Skin epidermis (tissue), 12 donors: Measurements from ENCODE around the gene SLC22A16.
"Not testable (repeated sequence)": the region's sequence is repeated elsewhere in the genome, so short reads cannot be mapped to it uniquely, and the experiment has no call there.

Experiments
- H3K27ac ChIP-seq, 21 experiments: fragments of 200-600 bp; sonication (generic) in 11 of 21; one replicate each; pipeline ENCODE4 v1.5.0; 2020; ENCODE audit warnings: mild to moderate bottlenecking in 3 of 21, inconsistent platforms in 2 of 21, moderate library complexity in 2 of 21
- H3K4me3 ChIP-seq, 7 experiments: fragments of 200-600 bp; sonication (generic) in 2 of 7; one replicate each; pipeline ENCODE4 v1.5.0; 2020; ENCODE audit warnings: inconsistent platforms in 2 of 7, mild to moderate bottlenecking in 2 of 7, moderate library complexity in 1 of 7

SLC22A16 gene

GRCh38 chr6:110491644-110492317, 15.4 kb upstream of the SLC22A16 start:
- peak overlapping the region in 8 of 21 experiments; percentile 29 to 71 (median 56) for H3K27ac ChIP-seq

GRCh38 chr6:110491299-110491643, 14.9 kb upstream of the SLC22A16 start:
- H3K4me3 ChIP-seq, result no peak overlapping the region
- H3K27ac ChIP-seq, result peak overlapping the region in 3 of 21 experiments; percentile 49 to 60 (median 56)

More at GRCh38 chr6:110491644-110492317, 15.4 kb upstream of the SLC22A16 start:
- H3K4me3 ChIP-seq, result no peak overlapping the region

- Histone ChIP-seq H3K27ac (no peak overlapping the region), H3K4me3 (no peak overlapping the region)
Observed at GRCh38 chr6:110490110-110490509, 13.7 kb upstream of the SLC22A16 start.

GRCh38 chr6:110488606-110489190, 12.3 kb upstream of the SLC22A16 start:
- Histone ChIP-seq H3K27ac (no peak overlapping the region), H3K4me3 (no peak overlapping the region)

GRCh38 chr6:110487968-110488381, 11.6 kb upstream of the SLC22A16 start:
- H3K4me3 ChIP-seq, result not testable (repeated sequence)

GRCh38 chr6:110486756-110487155, 10.3 kb upstream of the SLC22A16 start:
- H3K4me3 ChIP-seq, result no peak overlapping the region
- no peak overlapping the region for H3K27ac ChIP-seq

More at GRCh38 chr6:110487968-110488381, 11.6 kb upstream of the SLC22A16 start:
- not testable (repeated sequence) for H3K27ac ChIP-seq

- Histone ChIP-seq H3K4me3 (no peak overlapping the region), H3K27ac (no peak overlapping the region)
Observed at GRCh38 chr6:110485491-110485890, 9.1 kb upstream of the SLC22A16 start.

- Histone ChIP-seq H3K27ac (no peak overlapping the region), H3K4me3 (no peak overlapping the region)
Observed at GRCh38 chr6:110484321-110484720, 7.9 kb upstream of the SLC22A16 start.

- H3K4me3 ChIP-seq, result no peak overlapping the region
- H3K27ac ChIP-seq, result no peak overlapping the region
Observed at GRCh38 chr6:110482774-110483400, 6.5 kb upstream of the SLC22A16 start.

- Histone ChIP-seq H3K4me3 (no peak overlapping the region), H3K27ac (no peak overlapping the region)
Observed at GRCh38 chr6:110481081-110481480, 4.7 kb upstream of the SLC22A16 start.

GRCh38 chr6:110475066-110475653, 1.3 kb downstream of the SLC22A16 start:
- H3K4me3 ChIP-seq, result no peak overlapping the region
- no peak overlapping the region for H3K27ac ChIP-seq

- Histone ChIP-seq H3K4me3 (no peak overlapping the region), H3K27ac (no peak overlapping the region)
Observed at GRCh38 chr6:110474500-110474899, 1.9 kb downstream of the SLC22A16 start.

GRCh38 chr6:110472739-110473138, 3.7 kb downstream of the SLC22A16 start:
- H3K27ac ChIP-seq, result no peak overlapping the region

GRCh38 chr6:110471726-110472365, 4.6 kb downstream of the SLC22A16 start:
- H3K27ac ChIP-seq, result no peak overlapping the region

More at GRCh38 chr6:110472739-110473138, 3.7 kb downstream of the SLC22A16 start:
- no peak overlapping the region for H3K4me3 ChIP-seq

GRCh38 chr6:110468731-110469130, 7.7 kb downstream of the SLC22A16 start:
- no peak overlapping the region for H3K27ac ChIP-seq
- H3K4me3 ChIP-seq, result no peak overlapping the region

More at GRCh38 chr6:110471726-110472365, 4.6 kb downstream of the SLC22A16 start:
- H3K4me3 ChIP-seq, result no peak overlapping the region

- Histone ChIP-seq H3K4me3 (no peak overlapping the region), H3K27ac (no peak overlapping the region)
Observed at GRCh38 chr6:110467566-110468140, 8.8 kb downstream of the SLC22A16 start.

- Histone ChIP-seq H3K4me3 (no peak overlapping the region), H3K27ac (no peak overlapping the region)
Observed at GRCh38 chr6:110462884-110463481, 13.4 kb downstream of the SLC22A16 start.

- Histone ChIP-seq H3K27ac (no peak overlapping the region), H3K4me3 (no peak overlapping the region)
Observed at GRCh38 chr6:110461376-110461775, 15.0 kb downstream of the SLC22A16 start.

GRCh38 chr6:110459137-110459536, 17.3 kb downstream of the SLC22A16 start:
- Histone ChIP-seq H3K4me3 (no peak overlapping the region), H3K27ac (no peak overlapping the region)
